Stomach (tissue), 19 donors: ENCODE results near the gene CHRNA5. TPM values are rescaled to one million over a fixed set of nuclear protein-coding genes. Genes with fewer than 3 reads are reported as not detected.
A peak's percentile ranks its signal among the peaks of the same experiment; 100 is the strongest.
"Not testable (repeated sequence)": the region's sequence is repeated elsewhere in the genome, so short reads cannot be mapped to it uniquely, and the experiment has no call there.

Experiments used
- DNase-seq, 2 donors: peaks; one replicate each; pipeline versions ENCODE4 v3.0.0 to v3.0.0-alpha.2; 2013 to 2019
- H3K27ac ChIP-seq, 5 donors: fragments of 200-600 bp in 4 of 5; sonication (generic) in 4 of 5; one replicate each; pipeline ENCODE4 v1.5.1; 2013 to 2019; ENCODE audit warnings: mild to moderate bottlenecking in 1 of 5, moderate library complexity in 1 of 5
- H3K27me3 ChIP-seq, 3 donors: fragments of 200-600 bp; sonication (generic); one replicate each; pipeline ENCODE4 v1.5.1; 2017 to 2019; ENCODE audit warnings: mixed run types in 1 of 3
- H3K36me3 ChIP-seq, 4 donors: fragments of 200-600 bp; sonication (generic); 1 replicate in 3 of 4; 2 replicates in 1 of 4; pipeline ENCODE4 v1.5.1; 2016 to 2019
- H3K4me1 ChIP-seq, 4 donors: fragments of 200-600 bp; sonication (generic); one replicate each; pipeline ENCODE4 v1.5.1; 2016 to 2019
- H3K4me3 ChIP-seq, 4 donors: fragments of 200-600 bp; sonication (generic) in 3 of 4; one replicate each; pipeline ENCODE4 v1.5.1; 2016 to 2019; ENCODE audit warnings: mild to moderate bottlenecking in 1 of 4
- H3K9me3 ChIP-seq, 4 donors: fragments of 200-600 bp; sonication (generic); one replicate each; pipeline ENCODE4 v1.5.1; 2016 to 2019
- EP300 ChIP-seq: sonication (generic); formaldehyde crosslinking; IDR thresholded peaks from one replicate; pipeline ENCODE4 v1.6.1; 2017; ENCODE audit warnings: antibody characterized with exemption
- POLR2A ChIP-seq, 4 donors: fragments of 450-650 bp; IDR thresholded peaks; one replicate each; pipeline ENCODE4 v1.6.1; 2016; ENCODE audit warnings: antibody characterized with exemption in 4 of 4, control low read depth in 2 of 4, mild to moderate bottlenecking in 1 of 4, moderate library complexity in 1 of 4
- POLR2AphosphoS5 ChIP-seq, 3 donors: sonication (generic); formaldehyde crosslinking; IDR thresholded peaks; one replicate each; pipeline ENCODE4 v1.6.1; 2016; ENCODE audit warnings: antibody characterized with exemption in 3 of 3
- WGBS, 5 donors: extraction: QIAGEN DNeasy Blood & Tissue Kit in 3 of 5; methylation state at CpG; one replicate each; pipeline versions ENCODE4 v1.1.5 to v1.1.7; 2013 to 2018; 5-methylcytosine and 5-hydroxymethylcytosine counted together
- intact Hi-C: fragments of 100-400 bp; cut with DNase I; formaldehyde crosslinking; loops from one replicate; pipeline ENCODE4 v1.15.1; 2023; ENCODE audit warnings: low total_unique reads
- long read RNA-seq, 10 donors: transcript quantifications; one replicate each; lab custom pipeline, GENCODE V29; 2026
- polyA plus RNA-seq, 3 donors: library from polyadenylated mRNA; stranded (reverse); fragments of 200-250 nt; gene quantifications; one replicate each; pipeline ENCODE4 v1.2.3, GENCODE V29; 2013
- total RNA-seq, 5 donors: library from RNA; depleted of rRNA; stranded (reverse); fragments of >200 nt; gene quantifications; one replicate each; pipeline versions ENCODE4 v1.1.0 to v1.2.3, GENCODE V29; 2014 to 2016
- TF ChIP-seq, protein P1 (sequence below), 7 experiments: fragments of 450-650 bp in 4 of 7; fragments of 200-600 bp in 3 of 7; sonication (generic) in 3 of 7; IDR thresholded peaks; one replicate each; pipeline ENCODE4 v1.5.1; 2016 to 2019; ENCODE audit warnings: antibody characterized with exemption in 7 of 7, control low read depth in 2 of 7, mild to moderate bottlenecking in 1 of 7
- donor health status: healthy with polysubstance abuse.
- donor health status: Bipolar disorder and iron deficiency.
- donor health status: healthy.

The CHRNA5 gene
- 1 to 10 TPM in 2 of 5 donors, not detected in 3; 1.2 to 1.8 TPM for total RNA-seq
- 1 to 10 TPM in 2 of 3 donors, not detected in 1; 1.1 to 1.5 TPM for polyA plus RNA-seq
- long read RNA-seq, donor 1: 0 reads
- long read RNA-seq, donor 2: 0 reads
- long read RNA-seq, donor 3: 0 reads
- long read RNA-seq, donor 4: 0 reads
- long read RNA-seq, donor 5, partial matches to known transcripts: 6 of 11 reads
- long read RNA-seq, donor 5, other reads (novel, unspliced or antisense): 5 of 11 reads
- long read RNA-seq, donor 6, partial matches to known transcripts: 44 of 44 reads
- long read RNA-seq, donor 6, other reads (novel, unspliced or antisense): 0 of 44 reads
- long read RNA-seq, donor 7: 0 reads
- long read RNA-seq, donor 8: 0 reads
- long read RNA-seq, donor 9, partial matches to known transcripts: 8 of 8 reads
- long read RNA-seq, donor 9, other reads (novel, unspliced or antisense): 0 of 8 reads
- long read RNA-seq, donor 10, partial matches to known transcripts: 0 of 1 reads
- long read RNA-seq, donor 10, other reads (novel, unspliced or antisense): 0 of 1 reads

- peaks cover 12 to 20% (median 17%) of the 10 kb centered on the region in 4 donors for H3K4me1 ChIP-seq
- H3K9me3 ChIP-seq: no peaks in the 10 kb centered on the region
- WGBS, 5 donors: 0 to 1% (median 1%) methylated on average over 17 to 75 of the region's 75 CpGs
- H3K27me3 ChIP-seq: peaks cover 0 to 32% (median 4%) of the 10 kb centered on the region in 3 donors
- no peaks in the 10 kb centered on the region for H3K36me3 ChIP-seq
- DNase-seq: peak; percentile 93 to 94
- peak within 1 kb of the TSS; percentile 58 to 65 (median 63) for H3K4me3 ChIP-seq
- no peak for TF ChIP-seq POLR2A (IDR thresholded peaks at IDR 0.05)
- no peak for TF ChIP-seq EP300
- TF ChIP-seq POLR2AphosphoS5 (IDR thresholded peaks at IDR 0.05): no peak
- TF ChIP-seq, protein P1, sequence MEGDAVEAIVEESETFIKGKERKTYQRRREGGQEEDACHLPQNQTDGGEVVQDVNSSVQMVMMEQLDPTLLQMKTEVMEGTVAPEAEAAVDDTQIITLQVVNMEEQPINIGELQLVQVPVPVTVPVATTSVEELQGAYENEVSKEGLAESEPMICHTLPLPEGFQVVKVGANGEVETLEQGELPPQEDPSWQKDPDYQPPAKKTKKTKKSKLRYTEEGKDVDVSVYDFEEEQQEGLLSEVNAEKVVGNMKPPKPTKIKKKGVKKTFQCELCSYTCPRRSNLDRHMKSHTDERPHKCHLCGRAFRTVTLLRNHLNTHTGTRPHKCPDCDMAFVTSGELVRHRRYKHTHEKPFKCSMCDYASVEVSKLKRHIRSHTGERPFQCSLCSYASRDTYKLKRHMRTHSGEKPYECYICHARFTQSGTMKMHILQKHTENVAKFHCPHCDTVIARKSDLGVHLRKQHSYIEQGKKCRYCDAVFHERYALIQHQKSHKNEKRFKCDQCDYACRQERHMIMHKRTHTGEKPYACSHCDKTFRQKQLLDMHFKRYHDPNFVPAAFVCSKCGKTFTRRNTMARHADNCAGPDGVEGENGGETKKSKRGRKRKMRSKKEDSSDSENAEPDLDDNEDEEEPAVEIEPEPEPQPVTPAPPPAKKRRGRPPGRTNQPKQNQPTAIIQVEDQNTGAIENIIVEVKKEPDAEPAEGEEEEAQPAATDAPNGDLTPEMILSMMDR (IDR thresholded peaks at IDR 0.05): no peak
- intact Hi-C loops: no loop called here
- H3K27ac ChIP-seq: peak within 1 kb of the TSS; percentile 9 to 83 (median 42)
Measured at GRCh38 chr15:78565097-78565950, at the start of gene CHRNA5. TSS of gene CHRNA5 (plus strand) at chr15:78565520. CDS start at chr15:78565720, 200 bp downstream.

DNA sequence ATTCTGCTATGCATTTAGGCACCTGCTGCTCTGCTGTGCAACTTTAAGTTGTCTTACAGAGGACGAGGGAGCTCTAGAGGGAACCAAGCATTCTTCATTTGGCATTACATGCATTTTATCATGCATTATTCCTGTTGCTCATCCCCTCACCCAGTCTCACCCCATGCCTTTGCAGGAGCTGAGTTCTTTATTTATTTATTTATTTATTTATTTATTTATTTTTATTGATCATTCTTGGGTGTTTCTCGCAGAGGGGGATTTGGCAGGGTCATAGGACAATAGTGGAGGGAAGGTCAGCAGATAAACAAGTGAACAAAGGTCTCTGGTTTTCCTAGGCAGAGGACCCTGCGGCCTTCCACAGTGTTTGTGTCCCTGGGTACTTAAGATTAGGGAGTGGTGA is 45.3 kb upstream of the CHRNA5 start:
- H3K27ac ChIP-seq, intact Hi-C loops, H3K9me3 ChIP-seq, DNase-seq, H3K27me3 ChIP-seq, H3K4me3 ChIP-seq, H3K4me1 ChIP-seq: not testable (repeated sequence)
- WGBS, 5 donors: 87 to 100% (median 94%) methylated on average over 2 of the region's 3 CpGs
- H3K36me3 ChIP-seq: peaks cover 6 to 44% (median 28%) of the 10 kb centered on the region in 4 donors

- DNase-seq: no peak
- Histone ChIP-seq H3K27me3 (no peaks in the 10 kb centered on the region), H3K27ac (no peak overlapping the region), H3K4me3 (no peak overlapping the region), H3K4me1 (no peaks in the 10 kb centered on the region), H3K36me3 (peaks cover 0 to 15% (median 9%) of the 10 kb centered on the region in 4 donors), H3K9me3 (no peaks in the 10 kb centered on the region)
- TF ChIP-seq POLR2AphosphoS5 (IDR thresholded peaks at IDR 0.05) (no peak), POLR2A (IDR thresholded peaks at IDR 0.05) (no peak), EP300 (no peak)
- TF ChIP-seq, protein P1 (IDR thresholded peaks at IDR 0.05): no peak
- intact Hi-C loops: no loop called here
- 90 to 96% (median 93%) methylated on average over 4 to 5 of the region's 5 CpGs for WGBS, 5 donors
Measured at GRCh38 chr15:78524230-78524629, 41.1 kb upstream of the CHRNA5 start.

DNA sequence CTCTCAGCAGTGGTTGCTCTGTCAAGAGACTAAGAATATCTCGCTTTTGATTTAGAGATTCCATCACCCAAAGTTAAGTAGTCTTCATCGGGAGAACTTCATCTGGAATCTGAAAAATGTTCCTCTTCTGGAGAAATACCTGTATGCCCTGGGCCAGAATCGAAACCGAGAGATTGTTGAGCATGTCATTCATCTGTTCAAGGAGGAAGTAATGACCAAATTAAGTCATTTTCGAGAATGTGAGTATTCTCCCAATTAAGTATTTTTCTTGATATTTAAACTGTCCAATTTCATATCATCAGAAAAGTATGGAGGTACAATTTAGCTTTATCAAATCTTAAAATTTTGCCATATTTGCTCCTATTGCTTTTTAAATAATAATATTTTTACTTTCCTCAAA is 38.0 kb upstream of the CHRNA5 start:
- Histone ChIP-seq H3K4me3 (no peak overlapping the region), H3K27me3 (no peaks in the 10 kb centered on the region), H3K9me3 (no peaks in the 10 kb centered on the region), H3K36me3 (peaks cover 0 to 10% (median 6%) of the 10 kb centered on the region in 4 donors), H3K27ac (no peak overlapping the region), H3K4me1 (no peaks in the 10 kb centered on the region)
- TF ChIP-seq POLR2AphosphoS5 (IDR thresholded peaks at IDR 0.05): no peak
- TF ChIP-seq, protein P1 (IDR thresholded peaks at IDR 0.05): no peak
- intact Hi-C loops: no loop called here
- DNase-seq: no peak
- WGBS, 5 donors: 91 to 94% (median 92%) methylated on average over 5 of the region's 5 CpGs
